ENCODE measurements around the gene CYBRD1.

Gene CYBRD1

GRCh38 chr2:171512014-171512413 lies 10.3 kb upstream of the CYBRD1 start:
- no peak for TF ChIP-seq CTCF (IDR thresholded peaks at IDR 0.05; ENCODE audit: low read depth, low read length, missing control alignments)
- no peak for DNase-seq
- in situ Hi-C loops (cut with HindIII; ENCODE audit: low pct_ligation_motif_present, low sequenced_read_pairs), result no loop called here
- Histone ChIP-seq H3K27me3 (replicated peaks) (no peaks in the 10 kb centered on the region), H3K36me3 (replicated peaks) (no peaks in the 10 kb centered on the region), H3K4me3 (ENCODE audit: low read depth, low read length) (no peak overlapping the region), H3K27ac (no peak overlapping the region)

- Histone ChIP-seq H3K4me3 (ENCODE audit: low read depth, low read length) (no peak overlapping the region), H3K36me3 (replicated peaks) (no peaks in the 10 kb centered on the region), H3K27ac (no peak overlapping the region), H3K27me3 (replicated peaks) (no peaks in the 10 kb centered on the region)
- in situ Hi-C loops (cut with HindIII; ENCODE audit: low pct_ligation_motif_present, low sequenced_read_pairs), result no loop called here
- DNase-seq, result no peak
- no peak for TF ChIP-seq CTCF (IDR thresholded peaks at IDR 0.05; ENCODE audit: low read depth, low read length, missing control alignments)
Observed at GRCh38 chr2:171512683-171513195, 9.5 kb upstream of the CYBRD1 start.

- no peaks in the 10 kb centered on the region for H3K36me3 ChIP-seq (replicated peaks)
- H3K27ac ChIP-seq, result no peak overlapping the region
- in situ Hi-C loops (cut with HindIII; ENCODE audit: low pct_ligation_motif_present, low sequenced_read_pairs), result no loop called here
- DNase-seq, result no peak
- no peak for TF ChIP-seq CTCF (IDR thresholded peaks at IDR 0.05; ENCODE audit: low read depth, low read length, missing control alignments)
- no peaks in the 10 kb centered on the region for H3K27me3 ChIP-seq (replicated peaks)
- no peak overlapping the region for H3K4me3 ChIP-seq (ENCODE audit: low read depth, low read length)
Observed at GRCh38 chr2:171513719-171514160, 8.5 kb upstream of the CYBRD1 start.

- Histone ChIP-seq H3K36me3 (replicated peaks) (no peaks in the 10 kb centered on the region), H3K27ac (no peak overlapping the region), H3K27me3 (replicated peaks) (no peaks in the 10 kb centered on the region), H3K4me3 (ENCODE audit: low read depth, low read length) (no peak overlapping the region)
- DNase-seq, result no peak
- TF ChIP-seq CTCF (IDR thresholded peaks at IDR 0.05; ENCODE audit: low read depth, low read length, missing control alignments), result no peak
- in situ Hi-C loops (cut with HindIII; ENCODE audit: low pct_ligation_motif_present, low sequenced_read_pairs), result no loop called here
Observed at GRCh38 chr2:171514908-171515582, 7.2 kb upstream of the CYBRD1 start.

- Histone ChIP-seq H3K36me3 (replicated peaks) (no peaks in the 10 kb centered on the region), H3K27ac (no peak overlapping the region), H3K27me3 (replicated peaks) (no peaks in the 10 kb centered on the region), H3K4me3 (ENCODE audit: low read depth, low read length) (no peak overlapping the region)
- no peak for TF ChIP-seq CTCF (IDR thresholded peaks at IDR 0.05; ENCODE audit: low read depth, low read length, missing control alignments)
- in situ Hi-C loops (cut with HindIII; ENCODE audit: low pct_ligation_motif_present, low sequenced_read_pairs), result no loop called here
- peak; percentile 68 for DNase-seq
Observed at GRCh38 chr2:171515672-171516298, 6.5 kb upstream of the CYBRD1 start.

All from brain microvascular endothelial cell (primary cell).